H1 (cell line): Measurements from ENCODE around the gene KDM1A. TPM values are rescaled to one million over a fixed set of nuclear protein-coding genes. Genes with fewer than 3 reads are reported as not detected.
A peak's percentile ranks its signal among the peaks of the same experiment; 100 is the strongest.

Experiments used
- CBX5 ChIP-seq: fragments of 300-800, 300-1000 bp; sonication (generic); IDR thresholded peaks from 2 replicates; pipeline ENCODE4 v1.7.1; 2016; ENCODE audit warnings: antibody characterized with exemption, low read length, low read depth
- CBX8 ChIP-seq: fragments of 300-800, 300-1000 bp; sonication (generic); IDR thresholded peaks from 2 replicates; pipeline ENCODE4 v1.7.1; 2016; ENCODE audit warnings: low read depth, low read length, borderline replicate concordance
- EP300 ChIP-seq, 2 experiments: IDR thresholded peaks; 1 replicate in 1 of 2; 2 replicates in 1 of 2; pipeline ENCODE4 v1.6.1; 2011 to 2012; ENCODE audit warnings: low read depth in 2 of 2, low read length in 2 of 2, mild to moderate bottlenecking in 2 of 2, borderline replicate concordance in 1 of 2, inconsistent platforms in 1 of 2, moderate library complexity in 1 of 2
- FOSL1 ChIP-seq: IDR thresholded peaks from 2 replicates; pipeline ENCODE4 v1.6.1; 2011; ENCODE audit warnings: mild to moderate bottlenecking, low read depth, low read length, moderate library complexity; ENCODE audit not compliant: insufficient read depth
- HDAC2 ChIP-seq, 2 experiments: fragments of 300-600 bp in 1 of 2; sonication (generic) in 1 of 2; IDR thresholded peaks; 2 replicates each; pipeline ENCODE4 v1.6.1; 2011 to 2012; ENCODE audit warnings: low read depth in 2 of 2, low read length in 2 of 2, mild to moderate bottlenecking in 2 of 2, moderate library complexity in 2 of 2, borderline replicate concordance in 1 of 2, inconsistent platforms in 1 of 2
- KDM5A ChIP-seq: fragments of 200-600 bp; IDR thresholded peaks from 2 replicates; pipeline ENCODE4 v1.7.1; 2012; ENCODE audit warnings: mild to moderate bottlenecking, low read length, inconsistent platforms, mixed read lengths
- NRF1 ChIP-seq: IDR thresholded peaks from 2 replicates; pipeline ENCODE4 v1.6.1; 2011; ENCODE audit warnings: mild to moderate bottlenecking, low read depth, low read length, improper control_type of control experiment
- PHF8 ChIP-seq: fragments of 200-600 bp; sonication (generic); conservative IDR thresholded peaks from 2 replicates; pipeline ENCODE4 v1.7.1; 2012; ENCODE audit warnings: low read depth, mild to moderate bottlenecking, inconsistent platforms, low read length, moderate library complexity
- ZNF274 ChIP-seq: IDR thresholded peaks from 2 replicates; pipeline ENCODE4 v1.7.0; 2012; ENCODE audit warnings: low read length, borderline replicate concordance; ENCODE audit errors: extremely low read depth
- polyA plus RNA-seq, 7 experiments: library from polyadenylated mRNA; depleted of rRNA in 3 of 7; stranded (reverse) in 5 of 7; unstranded in 2 of 7; fragments of >200 nt in 5 of 7; fragments of 200-250 nt in 2 of 7; gene quantifications; 1 replicate in 5 of 7; 2 replicates in 1 of 7; 4 replicates in 1 of 7; pipeline versions ENCODE4 v1.2.1 to v1.2.3, GENCODE V29; 2011 to 2013; ENCODE audit warnings: missing spikeins in 2 of 7, mixed read lengths in 2 of 7
- total RNA-seq: library from RNA; stranded (reverse); fragmentation: NEBNext Ultra II Directional; extraction: Animal tissue kit (Norgen Biotek cat#: 25700); gene quantifications from 2 replicates; pipeline ENCODE4 v1.2.1, GENCODE V29; 2021
- TF ChIP-seq, protein P1 (sequence below): IDR thresholded peaks from 2 replicates; pipeline ENCODE4 v1.6.1; 2012; ENCODE audit warnings: low read length, inconsistent platforms

KDM1A gene
- total and polyA plus RNA-seq, 2 of the 8 experiments (the other 6 are each of a cell fraction or from before 2014, with no cell fraction given), result 216 to 275 TPM

- TF ChIP-seq NRF1 (0 out of 2 replicates have a peak, but pooled peaks have one; percentile 27), KDM5A (peak; percentile 57; the same call in 1 of the 2 replicates), ZNF274 (no peak), CBX5 (no peak), FOSL1 (no peak), PHF8 (no peak; the same call in 1 of the 2 replicates), HDAC2 (IDR thresholded peaks at IDR 0.05; ENCODE audit: borderline replicate concordance in 1 of 2, low read depth in 2 of 2, low read length in 2 of 2) (peak; percentile 71 to 96; a peak in 3 of 4 replicates), CBX8 (no peak), EP300 (IDR thresholded peaks at IDR 0.05; ENCODE audit: borderline replicate concordance in 1 of 2, low read depth in 2 of 2, low read length in 2 of 2) (peak in 1 of 2 experiments; percentile 76; a peak in 1 of 3 replicates)
- TF ChIP-seq, protein P1, sequence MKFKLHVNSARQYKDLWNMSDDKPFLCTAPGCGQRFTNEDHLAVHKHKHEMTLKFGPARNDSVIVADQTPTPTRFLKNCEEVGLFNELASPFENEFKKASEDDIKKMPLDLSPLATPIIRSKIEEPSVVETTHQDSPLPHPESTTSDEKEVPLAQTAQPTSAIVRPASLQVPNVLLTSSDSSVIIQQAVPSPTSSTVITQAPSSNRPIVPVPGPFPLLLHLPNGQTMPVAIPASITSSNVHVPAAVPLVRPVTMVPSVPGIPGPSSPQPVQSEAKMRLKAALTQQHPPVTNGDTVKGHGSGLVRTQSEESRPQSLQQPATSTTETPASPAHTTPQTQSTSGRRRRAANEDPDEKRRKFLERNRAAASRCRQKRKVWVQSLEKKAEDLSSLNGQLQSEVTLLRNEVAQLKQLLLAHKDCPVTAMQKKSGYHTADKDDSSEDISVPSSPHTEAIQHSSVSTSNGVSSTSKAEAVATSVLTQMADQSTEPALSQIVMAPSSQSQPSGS, result no peak
These were observed at the start of gene KDM1A (continued) for GRCh38 chr1:23019094-23019862.
